PC-9 (cell line): ENCODE data around the gene ITGA2. TPM values are rescaled to one million over a fixed set of nuclear protein-coding genes. Genes with fewer than 3 reads are reported as not detected.

ENCODE experiments used
- BruUV-seq: library from RNA; stranded (reverse); fragments of 400-500 nt; replicated peaks from 2 replicates; lab custom pipeline; 2021; lab: Mats Ljungman, UMichigan
- CTCF ChIA-PET: fragments of 300-600 bp; sonication (Branson Sonifier 250); formaldehyde crosslinking; loops from one replicate; lab custom pipeline; 2022; ENCODE audit warnings: antibody characterized with exemption; lab: Charles Lee
- POLR2A ChIA-PET: fragments of 300-600 bp; sonication (Branson Sonifier 250); formaldehyde crosslinking; loops from one replicate; lab custom pipeline; 2022; ENCODE audit warnings: antibody characterized with exemption; ENCODE audit not compliant: unreplicated experiment; lab: Charles Lee
- DNase-seq, 2 experiments: peaks; one replicate each; pipeline versions ENCODE4 v3.0.0 to v3.0.0-alpha.2; 2015 to 2022; ENCODE audit warnings: mixed read lengths in 1 of 2
- H2AFZ ChIP-seq: fragments of 200-600 bp; sonication (generic); 2 replicates; pipeline ENCODE4 v1.8.1; 2017; ENCODE audit warnings: antibody characterized with exemption
- H3F3A ChIP-seq: fragments of 200-600 bp; sonication (generic); 2 replicates; pipeline ENCODE4 v1.8.1; 2017; ENCODE audit warnings: antibody characterized with exemption, mild to moderate bottlenecking, low read depth; ENCODE audit not compliant: insufficient read depth
- H3K27ac ChIP-seq: fragments of 200-600 bp; sonication (generic); 2 replicates; pipeline ENCODE4 v1.6.1; 2016; ENCODE audit warnings: mixed run types
- H3K27me3 ChIP-seq: fragments of 200-600 bp; sonication (generic); 2 replicates; pipeline ENCODE4 v1.6.1; 2016; ENCODE audit warnings: low read depth, mixed run types; ENCODE audit not compliant: insufficient read depth
- H3K36me3 ChIP-seq: fragments of 200-600 bp; sonication (generic); 2 replicates; pipeline ENCODE4 v1.6.1; 2016; ENCODE audit warnings: low read depth, mixed run types
- H3K4me1 ChIP-seq: fragments of 200-600 bp; sonication (generic); replicated peaks from 2 replicates; pipeline ENCODE4 v1.6.1; 2016; ENCODE audit warnings: mixed run types; ENCODE audit not compliant: insufficient read depth
- H3K4me2 ChIP-seq: fragments of 200-600 bp; sonication (generic); 2 replicates; pipeline ENCODE4 v1.6.1; 2017; ENCODE audit warnings: mixed run types
- H3K4me3 ChIP-seq: fragments of 200-600 bp; sonication (generic); 2 replicates; pipeline ENCODE4 v1.6.1; 2016; ENCODE audit warnings: mixed run types
- H3K79me2 ChIP-seq: fragments of 200-600 bp; sonication (generic); 2 replicates; pipeline ENCODE4 v1.6.1; 2017; ENCODE audit warnings: low read depth, mixed run types
- H3K9me2 ChIP-seq: fragments of 200-600 bp; sonication (generic); 2 replicates; pipeline ENCODE4 v1.8.1; 2017; ENCODE audit warnings: mild to moderate bottlenecking; ENCODE audit not compliant: insufficient read depth
- H3K9me3 ChIP-seq: fragments of 200-600 bp; sonication (generic); 2 replicates; pipeline ENCODE4 v1.8.1; 2016; ENCODE audit warnings: low read depth; ENCODE audit not compliant: insufficient read depth
- H4K20me1 ChIP-seq: fragments of 200-600 bp; sonication (generic); 2 replicates; pipeline ENCODE4 v1.8.1; 2017; ENCODE audit not compliant: insufficient read depth
- EZH2 ChIP-seq: fragments of 200-600 bp; sonication (generic); IDR thresholded peaks from 2 replicates; pipeline ENCODE4 v1.8.0; 2017; ENCODE audit warnings: antibody characterized with exemption, low read depth
- intact Hi-C: fragments of 100-400 bp; cut with micrococcal nuclease; formaldehyde crosslinking; loops from one replicate; pipeline ENCODE4 v1.10.0; 2022; ENCODE audit not compliant: unreplicated experiment
- total RNA-seq: library from RNA; stranded (reverse); gene quantifications from 2 replicates; pipeline ENCODE4 v1.2.3, GENCODE V29; 2021
- TF ChIP-seq, protein P1 (sequence below): fragments of 200-600 bp; sonication (generic); conservative IDR thresholded peaks from 2 replicates; pipeline ENCODE4 v1.6.1; 2017; ENCODE audit warnings: mixed run types, antibody characterized with exemption, mild to moderate bottlenecking, moderate library complexity

Gene ITGA2
- total RNA-seq, 1 experiment from 2014 or later, result 35.8 TPM

DNA sequence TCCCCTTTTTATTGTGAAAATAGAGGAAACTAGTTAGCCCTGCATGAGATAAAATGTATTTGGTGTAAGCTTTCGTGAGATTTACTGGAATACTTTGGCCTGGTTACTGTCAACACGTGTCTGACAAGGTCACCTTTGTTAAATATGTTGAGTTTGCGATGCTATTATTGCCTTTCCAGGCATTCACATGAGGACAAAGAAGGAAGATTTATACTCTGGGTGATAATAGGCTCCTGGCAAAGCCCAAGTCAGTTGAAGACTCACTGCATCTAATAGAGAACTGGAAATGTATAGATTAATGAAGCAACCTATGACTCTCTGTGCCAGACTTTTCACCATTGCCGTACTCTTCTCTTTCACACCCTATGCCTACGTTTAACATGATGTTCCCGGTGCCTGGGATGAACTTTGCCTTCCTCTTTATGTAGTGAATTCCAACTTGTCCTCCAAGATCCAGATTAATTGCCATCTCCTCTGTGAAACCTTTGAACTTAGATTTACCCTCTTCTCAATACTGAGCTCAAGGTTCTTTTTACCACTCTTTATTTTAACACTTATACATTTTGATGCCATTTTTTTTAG lies 33.9 kb downstream of the ITGA2 start:
- DNase-seq, result no peak
- no TSS peak for BruUV-seq
- TF ChIP-seq EZH2, result no peak
- TF ChIP-seq, protein P1, sequence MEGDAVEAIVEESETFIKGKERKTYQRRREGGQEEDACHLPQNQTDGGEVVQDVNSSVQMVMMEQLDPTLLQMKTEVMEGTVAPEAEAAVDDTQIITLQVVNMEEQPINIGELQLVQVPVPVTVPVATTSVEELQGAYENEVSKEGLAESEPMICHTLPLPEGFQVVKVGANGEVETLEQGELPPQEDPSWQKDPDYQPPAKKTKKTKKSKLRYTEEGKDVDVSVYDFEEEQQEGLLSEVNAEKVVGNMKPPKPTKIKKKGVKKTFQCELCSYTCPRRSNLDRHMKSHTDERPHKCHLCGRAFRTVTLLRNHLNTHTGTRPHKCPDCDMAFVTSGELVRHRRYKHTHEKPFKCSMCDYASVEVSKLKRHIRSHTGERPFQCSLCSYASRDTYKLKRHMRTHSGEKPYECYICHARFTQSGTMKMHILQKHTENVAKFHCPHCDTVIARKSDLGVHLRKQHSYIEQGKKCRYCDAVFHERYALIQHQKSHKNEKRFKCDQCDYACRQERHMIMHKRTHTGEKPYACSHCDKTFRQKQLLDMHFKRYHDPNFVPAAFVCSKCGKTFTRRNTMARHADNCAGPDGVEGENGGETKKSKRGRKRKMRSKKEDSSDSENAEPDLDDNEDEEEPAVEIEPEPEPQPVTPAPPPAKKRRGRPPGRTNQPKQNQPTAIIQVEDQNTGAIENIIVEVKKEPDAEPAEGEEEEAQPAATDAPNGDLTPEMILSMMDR, result no peak
- H3F3A ChIP-seq, result peaks cover 40% of the 10 kb centered on the region
- H3K4me2 ChIP-seq, result no peak overlapping the region
- peaks cover 42% of the 10 kb centered on the region for H3K4me1 ChIP-seq
- no peaks in the 10 kb centered on the region for H3K27me3 ChIP-seq
- peaks cover 55% of the 10 kb centered on the region for H3K79me2 ChIP-seq
- CTCF ChIA-PET, result no interaction called here
- peaks cover 9% of the 10 kb centered on the region for H3K9me3 ChIP-seq
- H3K9me2 ChIP-seq, result no peaks in the 10 kb centered on the region
- H3K27ac ChIP-seq, result peak overlapping the region; percentile 60
- POLR2A ChIA-PET, result no interaction called here
- H2AFZ ChIP-seq, result no peak overlapping the region
- no peak overlapping the region for H3K4me3 ChIP-seq
- H4K20me1 ChIP-seq, result no peaks in the 10 kb centered on the region
- peaks cover 34% of the 10 kb centered on the region for H3K36me3 ChIP-seq
- intact Hi-C loops, result no loop called here

DNA sequence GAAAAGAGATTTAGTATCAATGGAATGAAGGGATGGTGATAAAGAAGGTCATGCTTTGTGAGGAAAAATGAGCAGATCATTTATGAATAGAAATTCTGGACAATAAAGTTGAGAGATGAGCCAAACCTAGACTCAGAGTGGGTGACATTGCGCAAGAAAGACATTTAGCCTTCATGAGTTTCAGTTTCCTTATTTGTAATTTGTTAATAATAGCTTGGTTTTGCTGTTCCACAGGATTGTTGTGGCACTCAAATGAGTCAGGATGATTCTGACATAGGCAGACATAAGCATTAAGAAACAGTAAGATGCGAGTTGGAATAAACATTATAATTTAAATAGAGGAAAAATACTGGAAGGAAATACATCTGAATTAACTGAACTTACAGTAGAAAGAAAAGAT lies 34.8 kb downstream of the ITGA2 start:
- Histone ChIP-seq H3K4me2 (no peak overlapping the region), H3K9me2 (no peaks in the 10 kb centered on the region), H2AFZ (no peak overlapping the region), H3K4me1 (peaks cover 36% of the 10 kb centered on the region), H3K79me2 (peaks cover 48% of the 10 kb centered on the region), H3K27ac (peak overlapping the region; percentile 60), H3K9me3 (peaks cover 6% of the 10 kb centered on the region; the same call in 1 of the 2 replicates), H4K20me1 (no peaks in the 10 kb centered on the region), H3K4me3 (no peak overlapping the region), H3K36me3 (peaks cover 30% of the 10 kb centered on the region), H3K27me3 (no peaks in the 10 kb centered on the region), H3F3A (peaks cover 35% of the 10 kb centered on the region)
- no TSS peak for BruUV-seq
- intact Hi-C loops, result no loop called here
- no peak for TF ChIP-seq EZH2
- TF ChIP-seq, protein P1, result no peak
- ChIA-PET POLR2A (interaction anchor here (0.7 kb wide), 1 partner anchor 35 kb away, joined by 4 read pairs; the partner anchor contains the start of gene ITGA2), CTCF (interaction anchor here (0.8 kb wide), 1 partner anchor 76 kb away, joined by 4 read pairs; no protein-coding TSS in a partner anchor)
- peak in 1 of 2 experiments; percentile 43 for DNase-seq

DNA sequence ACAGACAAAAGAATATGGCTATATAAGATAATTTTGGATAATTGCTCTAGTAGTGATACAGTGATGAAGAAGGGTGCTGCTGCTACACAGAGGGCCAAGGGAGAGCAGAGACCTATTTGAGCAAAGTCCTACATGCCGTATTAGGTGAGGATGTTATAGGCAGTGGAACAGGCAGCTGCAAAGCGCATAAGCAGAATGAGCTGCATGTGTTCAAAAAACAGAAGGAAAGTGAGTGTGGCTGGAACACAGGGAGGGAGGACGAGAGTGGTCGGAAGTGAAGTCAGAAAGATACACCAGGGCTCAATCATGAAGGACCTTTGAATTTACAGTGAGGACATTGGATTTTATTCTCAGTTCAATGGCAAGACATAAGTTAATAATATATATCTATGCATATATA lies 35.4 kb downstream of the ITGA2 start:
- Histone ChIP-seq H4K20me1 (no peaks in the 10 kb centered on the region), H3K4me2 (no peak overlapping the region), H3K79me2 (peaks cover 43% of the 10 kb centered on the region), H3K27me3 (no peaks in the 10 kb centered on the region), H3K9me2 (no peaks in the 10 kb centered on the region), H3K27ac (peak overlapping the region; percentile 36; the same call in 1 of the 2 replicates), H3K9me3 (peaks cover 6% of the 10 kb centered on the region; the same call in 1 of the 2 replicates), H3K4me3 (no peak overlapping the region), H3K36me3 (peaks cover 29% of the 10 kb centered on the region), H2AFZ (no peak overlapping the region), H3K4me1 (peaks cover 36% of the 10 kb centered on the region), H3F3A (peaks cover 35% of the 10 kb centered on the region)
- BruUV-seq, result no TSS peak
- no peak for DNase-seq
- TF ChIP-seq, protein P1, result no peak
- TF ChIP-seq EZH2, result no peak
- intact Hi-C loops, result no loop called here
- CTCF ChIA-PET, result no interaction called here
- POLR2A ChIA-PET, result interaction anchor here (0.7 kb wide), 1 partner anchor 36 kb away, joined by 4 read pairs; the partner anchor contains the start of gene ITGA2
